Right lobe of liver (tissue), 4 donors: ENCODE data around the gene GAST.

ENCODE experiments used
- CTCF ChIP-seq, 4 donors: fragments of 200-600 bp in 3 of 4; fragments of 450-650 bp in 1 of 4; IDR thresholded peaks; one replicate each; pipeline versions ENCODE4 v1.5.1 to v1.8.0; 2016 to 2022; ENCODE audit warnings: antibody characterized with exemption in 4 of 4, mild to moderate bottlenecking in 2 of 4
- POLR2A ChIP-seq: fragments of 450-650 bp; IDR thresholded peaks from one replicate; pipeline ENCODE4 v1.6.1; 2017; ENCODE audit warnings: antibody characterized with exemption, mild to moderate bottlenecking
- donor health status: DM: no; HTN: no; CAD: no.
- donor health status: DM: no; HTN: no; CAD: no.
- donor health status: DM: no; HTN: yes; CAD: no.

- TF ChIP-seq CTCF (IDR thresholded peaks at IDR 0.05) (no peak), POLR2A (no peak)
Measured at GRCh38 chr17:41683441-41684007, 28.6 kb upstream of the GAST start.
